PFSK-1 (cell line): ENCODE data around the gene LCE2B.

ENCODE experiments used
- FOXP2 ChIP-seq: optimal IDR thresholded peaks from 2 replicates; pipeline ENCODE3; 2011; ENCODE audit warnings: borderline replicate concordance, control low read depth, inconsistent platforms; ENCODE audit not compliant: insufficient read depth; ENCODE audit errors: extremely low read length, extremely low read depth
- POLR2AphosphoS5 ChIP-seq: IDR thresholded peaks from 2 replicates; pipeline ENCODE4 v1.6.1; 2012; ENCODE audit warnings: low read depth, mild to moderate bottlenecking, control low read depth, low read length, moderate library complexity
- REST ChIP-seq, 2 experiments: IDR thresholded peaks; 2 replicates each; pipeline versions ENCODE4 v1.6.1 to v1.8.0; 2011 to 2012; ENCODE audit warnings: low read depth in 2 of 2, low read length in 2 of 2, control low read depth in 1 of 2, inconsistent platforms in 1 of 2, mild to moderate bottlenecking in 1 of 2, moderate library complexity in 1 of 2; ENCODE audit not compliant: insufficient read depth in 1 of 2
- SIN3A ChIP-seq: IDR thresholded peaks from 2 replicates; pipeline ENCODE4 v1.6.1; 2012; ENCODE audit warnings: mild to moderate bottlenecking, low read length, moderate library complexity, borderline replicate concordance; ENCODE audit not compliant: insufficient read depth
- TAF1 ChIP-seq: IDR thresholded peaks from 2 replicates; pipeline ENCODE4 v1.6.1; 2012; ENCODE audit warnings: low read length, control low read depth, borderline replicate concordance; ENCODE audit not compliant: insufficient read depth

LCE2B gene

GRCh38 chr1:152699746-152700145 is 13.8 kb downstream of the LCE2B start:
- no peak for TF ChIP-seq POLR2AphosphoS5
- TF ChIP-seq FOXP2: no peak

GRCh38 chr1:152707860-152708259 is 21.9 kb downstream of the LCE2B start, which contains the start of gene LCE4A:
Gene LCE4A, plus strand, starts transcription at chr1:152708160. Its CDS starts 916 bp downstream, at chr1:152709076.
- TF ChIP-seq POLR2AphosphoS5: no peak

- no peak for TF ChIP-seq FOXP2
- no peak for TF ChIP-seq REST (IDR thresholded peaks at IDR 0.05; ENCODE audit: insufficient read depth in 1 of 2, low read depth in 2 of 2, low read length in 2 of 2)
- no peak for TF ChIP-seq TAF1
- no peak for TF ChIP-seq POLR2AphosphoS5
- no peak for TF ChIP-seq SIN3A
These were observed 32.3 kb downstream of the LCE2B start for GRCh38 chr1:152718238-152718637.

GRCh38 chr1:152725261-152725660 is 39.3 kb downstream of the LCE2B start:
- TF ChIP-seq POLR2AphosphoS5 (no peak), FOXP2 (no peak), REST (IDR thresholded peaks at IDR 0.05; ENCODE audit: insufficient read depth in 1 of 2, low read depth in 2 of 2, low read length in 2 of 2) (no peak), SIN3A (no peak), TAF1 (no peak)

GRCh38 chr1:152728986-152729385 is 43.1 kb downstream of the LCE2B start:
- TF ChIP-seq FOXP2 (no peak), POLR2AphosphoS5 (no peak), TAF1 (no peak), REST (IDR thresholded peaks at IDR 0.05; ENCODE audit: insufficient read depth in 1 of 2, low read depth in 2 of 2, low read length in 2 of 2) (no peak), SIN3A (no peak)

- TF ChIP-seq POLR2AphosphoS5 (no peak), REST (IDR thresholded peaks at IDR 0.05; ENCODE audit: insufficient read depth in 1 of 2, low read depth in 2 of 2, low read length in 2 of 2) (no peak), TAF1 (no peak), SIN3A (no peak), FOXP2 (no peak)
These were observed 49.7 kb downstream of the LCE2B start for GRCh38 chr1:152735648-152736047.
